CD4-positive, alpha-beta T cell (primary cell): Measurements from ENCODE around the gene RASAL2. TPM values are rescaled to one million over a fixed set of nuclear protein-coding genes. Genes with fewer than 3 reads are reported as not detected.

ENCODE experiments used
- ATAC-seq: fragments of 200-7000 bp; cut with Tn5 transposase; one replicate; pipeline ENCODE4 v1.10.0; 2022; ENCODE audit warnings: mild to moderate bottlenecking; ENCODE audit not compliant: poor library complexity
- CTCF ChIA-PET: fragments of 350-600 bp; sonication (Branson Sonifier 250); formaldehyde crosslinking; loops from one replicate; lab custom pipeline; 2021; ENCODE audit warnings: antibody characterized with exemption, inconsistent platforms; lab: Charles Lee
- POLR2A ChIA-PET: fragments of 350-600 bp; sonication (Branson Sonifier 250); formaldehyde crosslinking; loops from one replicate; lab custom pipeline; 2021; ENCODE audit warnings: antibody characterized with exemption, inconsistent platforms; lab: Charles Lee
- DNase-seq, 14 experiments: peaks; one replicate each; pipeline ENCODE4 v3.0.0-alpha.2; 2013 to 2020; ENCODE audit warnings: mixed read lengths in 2 of 14
- H3K27ac ChIP-seq, 2 donors: one replicate each; pipeline versions ENCODE4 v1.5.1 to v1.7.0; 2013; ENCODE audit warnings: low read length in 2 of 2, low read depth in 1 of 2, mild to moderate bottlenecking in 1 of 2
- H3K27me3 ChIP-seq, 2 experiments: 1 replicate in 1 of 2; 2 replicates in 1 of 2; pipeline versions ENCODE4 v1.6.1 to v1.7.0; 2013; ENCODE audit warnings: low read length in 2 of 2, control low read depth in 1 of 2, mild to moderate bottlenecking in 1 of 2, moderate library complexity in 1 of 2; ENCODE audit not compliant: insufficient read depth in 2 of 2, control insufficient read depth in 1 of 2
- H3K36me3 ChIP-seq: one replicate; pipeline ENCODE4 v1.6.1; 2013; ENCODE audit warnings: low read length, control low read depth; ENCODE audit not compliant: insufficient read depth
- H3K4me1 ChIP-seq: one replicate; pipeline ENCODE4 v1.6.1; 2013; ENCODE audit warnings: low read length, control low read depth; ENCODE audit not compliant: insufficient read depth
- H3K4me3 ChIP-seq: one replicate; pipeline ENCODE4 v1.5.1; 2013; ENCODE audit warnings: mild to moderate bottlenecking, low read length, moderate library complexity
- H3K9me3 ChIP-seq, 2 experiments: 1 replicate in 1 of 2; 2 replicates in 1 of 2; pipeline versions ENCODE4 v1.6.1 to v1.7.0; 2013; ENCODE audit warnings: low read length in 2 of 2, mild to moderate bottlenecking in 2 of 2, control low read depth in 1 of 2, moderate library complexity in 1 of 2; ENCODE audit not compliant: control insufficient read depth in 1 of 2, insufficient read depth in 1 of 2
- H3K27ac Mint-ChIP-seq: one replicate; pipeline ENCODE4 v1.8.0; 2020; ENCODE audit warnings: mixed read lengths
- H3K27me3 Mint-ChIP-seq: one replicate; pipeline ENCODE4 v1.8.0; 2021; ENCODE audit warnings: mixed read lengths
- H3K36me3 Mint-ChIP-seq: one replicate; pipeline ENCODE4 v1.8.0; 2021; ENCODE audit warnings: low read depth, mixed read lengths
- H3K4me1 Mint-ChIP-seq: one replicate; pipeline ENCODE4 v1.8.0; 2021; ENCODE audit warnings: low read depth, mixed read lengths
- H3K4me3 Mint-ChIP-seq: one replicate; pipeline ENCODE4 v1.8.0; 2020; ENCODE audit warnings: mild to moderate bottlenecking, mixed read lengths
- H3K9me3 Mint-ChIP-seq: one replicate; pipeline ENCODE4 v1.8.0; 2020; ENCODE audit warnings: mixed read lengths
- intact Hi-C, 2 experiments: fragments of 100-400 bp; cut with DNase I in 1 of 2; cut with micrococcal nuclease in 1 of 2; formaldehyde crosslinking; loops; one replicate each; pipeline versions ENCODE4 v1.15.1 to v1.9.0; 2023 to 2025; cut with DNase I, micrococcal nuclease
- total RNA-seq, 174 experiments: library from RNA in 2 of 174; stranded (reverse) in 2 of 174; gene quantifications; one replicate each; pipeline ENCODE4 v1.2.3 and lab custom pipeline; 2021 to 2026
- TF ChIP-seq, protein P1 (sequence below): fragments of 200-600 bp; IDR thresholded peaks from one replicate; pipeline ENCODE4 v1.8.0; 2022; ENCODE audit warnings: antibody characterized with exemption, mild to moderate bottlenecking

RASAL2 gene
- total RNA-seq, 2 experiments from 2014 or later: 0.03 TPM; not detected in 1

GRCh38 chr1:178284058-178284457 is 190.2 kb downstream of the RASAL2 start:
- TF ChIP-seq, protein P1, sequence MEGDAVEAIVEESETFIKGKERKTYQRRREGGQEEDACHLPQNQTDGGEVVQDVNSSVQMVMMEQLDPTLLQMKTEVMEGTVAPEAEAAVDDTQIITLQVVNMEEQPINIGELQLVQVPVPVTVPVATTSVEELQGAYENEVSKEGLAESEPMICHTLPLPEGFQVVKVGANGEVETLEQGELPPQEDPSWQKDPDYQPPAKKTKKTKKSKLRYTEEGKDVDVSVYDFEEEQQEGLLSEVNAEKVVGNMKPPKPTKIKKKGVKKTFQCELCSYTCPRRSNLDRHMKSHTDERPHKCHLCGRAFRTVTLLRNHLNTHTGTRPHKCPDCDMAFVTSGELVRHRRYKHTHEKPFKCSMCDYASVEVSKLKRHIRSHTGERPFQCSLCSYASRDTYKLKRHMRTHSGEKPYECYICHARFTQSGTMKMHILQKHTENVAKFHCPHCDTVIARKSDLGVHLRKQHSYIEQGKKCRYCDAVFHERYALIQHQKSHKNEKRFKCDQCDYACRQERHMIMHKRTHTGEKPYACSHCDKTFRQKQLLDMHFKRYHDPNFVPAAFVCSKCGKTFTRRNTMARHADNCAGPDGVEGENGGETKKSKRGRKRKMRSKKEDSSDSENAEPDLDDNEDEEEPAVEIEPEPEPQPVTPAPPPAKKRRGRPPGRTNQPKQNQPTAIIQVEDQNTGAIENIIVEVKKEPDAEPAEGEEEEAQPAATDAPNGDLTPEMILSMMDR: no peak
- Histone ChIP-seq H3K9me3 (no peaks in the 10 kb centered on the region), H3K36me3 (no peaks in the 10 kb centered on the region), H3K4me1 (no peaks in the 10 kb centered on the region), H3K27ac (no peak overlapping the region), H3K27me3 (no peaks in the 10 kb centered on the region), H3K4me3 (no peak overlapping the region)
- Mint-ChIP-seq H3K27me3 (no peaks in the 10 kb centered on the region), H3K27ac (no peak overlapping the region), H3K4me3 (no peak overlapping the region), H3K36me3 (no peaks in the 10 kb centered on the region), H3K4me1 (no peaks in the 10 kb centered on the region), H3K9me3 (no peaks in the 10 kb centered on the region)
- ChIA-PET POLR2A (no interaction called here), CTCF (no interaction called here)
- ATAC-seq: no peak
- DNase-seq: no peak
- intact Hi-C loops: no loop called here

GRCh38 chr1:178291166-178291565 is 197.3 kb downstream of the RASAL2 start:
- Mint-ChIP-seq H3K27ac (no peak overlapping the region), H3K27me3 (peaks cover 5% of the 10 kb centered on the region), H3K9me3 (no peaks in the 10 kb centered on the region), H3K4me1 (no peaks in the 10 kb centered on the region), H3K36me3 (no peaks in the 10 kb centered on the region), H3K4me3 (no peak overlapping the region)
- Histone ChIP-seq H3K4me3 (no peak overlapping the region), H3K9me3 (peaks cover 0 to 3% of the 10 kb centered on the region in 2 experiments), H3K27ac (no peak overlapping the region), H3K27me3 (no peaks in the 10 kb centered on the region), H3K4me1 (no peaks in the 10 kb centered on the region), H3K36me3 (no peaks in the 10 kb centered on the region)
- TF ChIP-seq, protein P1: no peak
- intact Hi-C loops: no loop called here
- ATAC-seq (no peak), DNase-seq (no peak)
- ChIA-PET POLR2A (no interaction called here), CTCF (no interaction called here)

GRCh38 chr1:178294654-178295053 is 200.8 kb downstream of the RASAL2 start:
- DNase-seq (no peak), ATAC-seq (no peak)
- Histone ChIP-seq H3K36me3 (no peaks in the 10 kb centered on the region), H3K9me3 (peaks cover 0 to 3% of the 10 kb centered on the region in 2 experiments), H3K4me3 (no peak overlapping the region), H3K27ac (no peak overlapping the region), H3K27me3 (no peaks in the 10 kb centered on the region), H3K4me1 (no peaks in the 10 kb centered on the region)
- Mint-ChIP-seq H3K4me3 (no peak overlapping the region), H3K9me3 (no peaks in the 10 kb centered on the region), H3K27me3 (peaks cover 6% of the 10 kb centered on the region), H3K36me3 (no peaks in the 10 kb centered on the region), H3K4me1 (no peaks in the 10 kb centered on the region), H3K27ac (no peak overlapping the region)
- CTCF ChIA-PET: no interaction called here
- intact Hi-C loops: no loop called here
- TF ChIP-seq, protein P1: no peak
- POLR2A ChIA-PET: no interaction called here
